Thyroid gland (tissue), 4 donors: ENCODE results near the gene SLC35D1.
"Not testable (repeated sequence)": the region's sequence is repeated elsewhere in the genome, so short reads cannot be mapped to it uniquely, and the experiment has no call there.

Experiments used
- CTCF ChIP-seq, 6 experiments: fragments of 200-600 bp in 3 of 6; fragments of 450-650 bp in 3 of 6; sonication (generic) in 3 of 6; IDR thresholded peaks; one replicate each; pipeline ENCODE4 v1.5.1; 2016 to 2019; ENCODE audit warnings: antibody characterized with exemption in 6 of 6, mild to moderate bottlenecking in 2 of 6, inconsistent platforms in 1 of 6, moderate library complexity in 1 of 6
- POLR2A ChIP-seq, 2 donors: fragments of 450-650 bp; IDR thresholded peaks; one replicate each; pipeline ENCODE4 v1.6.1; 2017; ENCODE audit warnings: antibody characterized with exemption in 2 of 2, mild to moderate bottlenecking in 2 of 2, moderate library complexity in 1 of 2

GRCh38 chr1:67067655-67068054 lies 13.7 kb upstream of the SLC35D1 start:
- not testable (repeated sequence) for TF ChIP-seq CTCF, POLR2A (IDR thresholded peaks at IDR 0.05)
